Retinal pigment epithelial cell (primary cell): ENCODE data around the gene ILF2.

Experiments
- DNase-seq: peaks from one replicate; pipeline ENCODE4 v3.0.0-alpha.2; 2010; ENCODE audit warnings: low read depth
- H3K4me3 ChIP-seq: 2 replicates; pipeline ENCODE4 v1.5.1; 2011; ENCODE audit warnings: mild to moderate bottlenecking, low read length, control low read depth, moderate library complexity
- TF ChIP-seq, protein P1 (sequence below): conservative IDR thresholded peaks from 2 replicates; pipeline ENCODE4 v1.5.1; 2011; ENCODE audit warnings: low read depth, low read length, control low read depth, inconsistent platforms

The ILF2 gene

DNA sequence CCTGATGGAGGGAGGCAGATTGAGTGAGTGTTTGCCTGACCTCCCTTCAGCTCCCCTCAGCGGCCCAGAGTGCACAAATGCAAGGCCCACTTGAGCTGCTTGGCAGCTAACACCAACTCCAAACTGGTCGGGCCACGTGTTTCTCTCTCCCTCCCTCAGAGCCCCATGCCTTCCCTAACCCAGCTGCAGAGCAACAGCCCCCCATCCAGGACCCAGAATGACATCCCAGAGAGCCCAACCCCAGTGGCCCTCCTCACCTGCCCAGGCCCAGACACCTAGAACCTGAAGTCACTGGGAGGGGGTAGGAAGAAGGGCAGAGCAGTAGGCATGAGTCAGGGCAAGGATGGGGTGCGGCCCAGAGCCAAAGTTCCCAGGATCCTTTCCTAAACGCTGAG lies 53.9 kb downstream of the ILF2 start:
- TF ChIP-seq, protein P1, sequence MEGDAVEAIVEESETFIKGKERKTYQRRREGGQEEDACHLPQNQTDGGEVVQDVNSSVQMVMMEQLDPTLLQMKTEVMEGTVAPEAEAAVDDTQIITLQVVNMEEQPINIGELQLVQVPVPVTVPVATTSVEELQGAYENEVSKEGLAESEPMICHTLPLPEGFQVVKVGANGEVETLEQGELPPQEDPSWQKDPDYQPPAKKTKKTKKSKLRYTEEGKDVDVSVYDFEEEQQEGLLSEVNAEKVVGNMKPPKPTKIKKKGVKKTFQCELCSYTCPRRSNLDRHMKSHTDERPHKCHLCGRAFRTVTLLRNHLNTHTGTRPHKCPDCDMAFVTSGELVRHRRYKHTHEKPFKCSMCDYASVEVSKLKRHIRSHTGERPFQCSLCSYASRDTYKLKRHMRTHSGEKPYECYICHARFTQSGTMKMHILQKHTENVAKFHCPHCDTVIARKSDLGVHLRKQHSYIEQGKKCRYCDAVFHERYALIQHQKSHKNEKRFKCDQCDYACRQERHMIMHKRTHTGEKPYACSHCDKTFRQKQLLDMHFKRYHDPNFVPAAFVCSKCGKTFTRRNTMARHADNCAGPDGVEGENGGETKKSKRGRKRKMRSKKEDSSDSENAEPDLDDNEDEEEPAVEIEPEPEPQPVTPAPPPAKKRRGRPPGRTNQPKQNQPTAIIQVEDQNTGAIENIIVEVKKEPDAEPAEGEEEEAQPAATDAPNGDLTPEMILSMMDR = no peak
- H3K4me3 ChIP-seq = no peak overlapping the region
- no peak for DNase-seq

DNA sequence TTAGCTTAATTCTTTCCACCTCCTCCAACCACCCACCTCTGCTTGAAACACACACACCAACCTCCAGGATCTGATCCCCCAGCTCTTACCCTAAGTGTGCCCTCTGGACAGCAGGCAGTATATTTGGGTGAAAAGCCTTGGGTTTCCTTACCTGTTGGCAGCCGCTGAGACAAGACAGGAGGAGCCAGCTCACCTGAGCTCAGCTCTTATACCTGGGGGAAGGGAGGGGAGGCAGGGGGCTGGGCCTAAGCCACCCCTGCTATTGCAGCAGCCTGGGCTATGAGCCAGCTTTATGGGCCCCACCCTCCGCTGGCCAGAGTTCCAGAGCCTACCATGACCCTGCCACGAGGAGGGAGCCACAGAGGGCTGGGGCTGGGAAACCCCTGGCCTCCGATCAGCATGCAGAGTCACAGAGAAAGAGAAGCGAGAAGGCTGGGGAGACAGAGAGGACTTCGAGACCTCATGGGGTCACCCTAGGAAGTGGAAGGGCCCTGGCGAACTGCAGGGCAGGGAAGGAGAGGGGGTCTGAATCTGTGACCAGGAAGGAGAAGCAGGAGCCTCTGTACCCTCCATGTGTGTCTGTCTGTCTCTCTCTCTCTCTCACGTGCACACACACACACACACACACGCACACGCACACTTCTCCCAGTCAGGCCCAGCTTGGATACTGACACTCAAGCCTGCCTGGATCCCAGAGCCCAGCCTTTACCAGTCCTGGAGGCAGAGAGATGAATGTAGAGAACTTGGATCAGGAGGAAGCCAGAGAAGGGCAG lies 54.5 kb downstream of the ILF2 start, which contains the start of gene S100A14:
S100A14 (minus strand) TSS at position 182 of the 773 bp plus-strand sequence. CDS start 467 bp downstream, outside the sequence.
- TF ChIP-seq, protein P1 = no peak
- H3K4me3 ChIP-seq = no peak within 1 kb of the TSS
- no peak for DNase-seq

DNA sequence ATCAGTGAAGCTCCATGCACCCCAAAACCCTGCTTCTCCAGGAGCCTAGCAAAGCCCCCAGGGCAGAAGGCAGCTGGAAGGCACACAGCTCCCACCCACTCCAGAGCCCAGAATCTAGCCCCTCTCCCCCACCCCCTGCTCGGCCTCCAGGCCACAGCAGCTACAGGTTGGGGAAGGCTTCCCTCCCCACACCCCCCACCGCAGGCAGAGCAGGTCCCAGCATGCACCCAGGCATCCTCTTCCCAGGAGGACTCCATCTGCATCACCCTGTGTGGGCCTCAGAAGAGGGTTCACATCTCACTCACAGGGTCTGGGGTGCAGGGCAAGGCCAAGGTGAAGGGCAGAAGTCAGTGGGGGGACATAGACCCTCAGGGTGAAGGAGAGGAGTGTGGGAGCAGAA lies 55.4 kb downstream of the ILF2 start:
- no peak for DNase-seq
- no peak overlapping the region for H3K4me3 ChIP-seq
- TF ChIP-seq, protein P1 = no peak

DNA sequence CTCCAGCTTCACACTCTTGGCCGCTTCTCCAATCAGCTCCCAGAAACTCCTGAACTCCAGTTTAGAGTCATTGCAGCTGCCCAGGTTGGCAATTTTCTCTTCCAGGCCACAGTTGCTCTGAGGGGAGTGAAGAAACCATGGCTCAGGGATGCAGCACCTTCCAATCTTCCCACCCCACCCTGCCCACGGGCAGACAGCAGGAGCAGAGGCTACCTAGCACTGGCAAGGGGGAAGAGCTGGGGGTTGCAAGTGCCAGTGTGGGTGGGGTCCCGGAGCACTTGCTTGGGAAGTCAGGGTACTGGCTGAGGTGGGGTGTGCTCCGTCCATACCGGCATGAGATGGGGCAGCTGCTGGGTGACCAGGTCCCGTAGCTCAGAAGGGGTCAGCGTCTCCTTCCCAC lies 55.9 kb downstream of the ILF2 start:
- TF ChIP-seq, protein P1 = no peak
- no peak overlapping the region for H3K4me3 ChIP-seq
- DNase-seq = no peak

DNA sequence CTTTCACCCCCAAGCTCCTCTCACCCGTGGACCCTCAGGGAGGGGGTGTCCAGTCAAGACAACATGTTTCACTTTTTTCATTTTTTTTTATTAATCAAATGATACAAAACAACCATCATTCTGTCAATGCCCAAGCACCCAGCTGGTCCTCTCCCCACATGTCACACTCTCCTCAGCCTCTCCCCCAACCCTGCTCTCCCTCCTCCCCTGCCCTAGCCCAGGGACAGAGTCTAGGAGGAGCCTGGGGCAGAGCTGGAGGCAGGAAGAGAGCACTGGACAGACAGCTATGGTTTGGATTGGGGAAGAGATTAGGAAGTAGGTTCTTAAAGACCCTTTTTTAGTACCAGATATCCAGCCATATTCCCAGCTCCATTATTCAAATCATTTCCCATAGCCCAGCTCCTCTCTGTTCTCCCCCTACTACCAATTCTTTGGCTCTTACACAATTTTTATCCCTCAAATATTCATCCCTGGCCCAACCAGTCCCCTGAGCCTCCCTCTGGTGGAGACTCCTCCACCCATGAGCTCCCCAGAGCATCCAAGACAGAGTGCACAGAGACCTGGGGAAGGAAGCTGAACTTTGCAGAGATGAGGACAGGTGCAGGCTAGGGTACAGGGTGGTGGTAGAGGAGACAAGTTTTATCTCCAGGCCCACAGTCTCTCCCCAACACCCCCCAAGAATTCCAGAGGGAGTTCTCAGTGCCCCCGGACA lies 56.4 kb downstream of the ILF2 start:
- no peak for DNase-seq
- no peak overlapping the region for H3K4me3 ChIP-seq
- TF ChIP-seq, protein P1 = no peak

DNA sequence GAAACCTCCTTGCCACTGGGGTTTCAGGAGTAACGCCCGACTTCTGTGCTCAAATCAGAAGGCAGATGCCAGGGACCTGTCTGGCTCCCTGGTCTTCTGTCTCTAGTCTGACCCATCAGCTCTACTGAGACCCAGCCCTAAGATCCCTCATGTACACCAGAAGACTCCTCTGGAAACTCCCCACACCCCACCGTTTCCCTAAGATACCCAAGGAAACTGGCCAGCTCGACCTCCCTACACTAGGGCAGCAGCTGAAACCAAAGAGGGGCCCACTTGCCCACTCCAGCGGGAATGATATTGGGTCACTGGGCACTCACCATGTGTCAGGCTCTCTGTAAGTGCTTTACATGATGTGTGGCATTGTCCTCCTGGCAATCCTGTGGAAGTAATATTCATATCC lies 57.4 kb downstream of the ILF2 start:
- TF ChIP-seq, protein P1 = no peak
- DNase-seq = no peak
- H3K4me3 ChIP-seq = no peak overlapping the region
